ENCODE results near the gene AAK1.
A peak's percentile ranks its signal among the peaks of the same experiment; 100 is the strongest.
"Not testable (repeated sequence)": the region's sequence is repeated elsewhere in the genome, so short reads cannot be mapped to it uniquely, and the experiment has no call there.

AAK1 gene

DNA sequence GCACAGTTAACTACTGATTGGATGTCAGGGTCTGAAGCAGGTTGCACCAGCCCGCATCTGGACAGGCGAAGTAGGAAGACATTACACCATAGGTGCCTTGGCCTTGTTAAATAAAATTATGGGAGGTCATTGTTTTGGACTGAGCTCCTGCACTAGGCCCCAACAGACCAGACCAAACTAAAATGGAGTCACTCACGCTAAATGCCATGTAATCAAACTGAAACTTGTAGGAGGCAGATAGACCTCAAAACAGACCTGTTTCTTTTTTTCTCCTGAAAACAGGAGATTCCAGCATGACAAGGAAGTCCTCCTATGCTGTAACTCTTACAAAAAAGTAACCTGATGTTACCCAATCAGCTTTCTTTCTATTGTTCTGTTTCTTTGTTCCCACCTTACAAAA, 190.9 kb downstream of the AAK1 start:
- DNase-seq (ENCODE audit: low read depth, low spot score) = no peak

DNA sequence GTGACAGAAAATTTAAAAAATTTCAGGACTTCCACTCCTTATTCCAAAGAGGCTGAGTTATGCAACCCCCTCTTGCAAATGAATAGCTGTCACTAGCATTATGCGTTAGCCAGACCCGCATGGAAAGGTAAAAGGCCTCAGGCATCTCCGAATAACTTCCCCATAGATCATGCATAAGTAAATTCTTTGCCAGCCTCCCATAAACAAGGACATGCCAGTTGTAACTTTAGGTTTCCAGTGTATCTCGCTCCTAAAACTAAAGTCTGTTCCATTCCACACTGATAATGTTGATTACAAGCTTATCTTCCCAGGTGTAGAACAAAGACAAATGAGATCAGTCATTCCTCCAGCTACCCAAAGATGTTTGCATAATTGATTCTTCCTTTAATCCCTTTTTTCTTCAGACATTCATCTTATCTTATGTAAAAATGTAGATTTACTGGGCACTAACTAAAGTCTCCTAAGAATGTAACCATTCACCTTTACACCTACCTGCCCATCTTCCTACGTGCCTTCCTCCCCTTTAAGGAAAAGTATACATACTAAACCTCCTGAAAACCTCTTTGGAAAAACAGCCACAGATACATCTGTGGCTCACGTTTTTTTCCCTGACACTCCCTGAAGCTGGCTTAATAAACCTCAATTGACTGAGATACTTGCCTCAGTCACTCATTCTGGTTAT, 192.7 kb downstream of the AAK1 start:
- no peak for DNase-seq (ENCODE audit: low read depth, low spot score)

DNA sequence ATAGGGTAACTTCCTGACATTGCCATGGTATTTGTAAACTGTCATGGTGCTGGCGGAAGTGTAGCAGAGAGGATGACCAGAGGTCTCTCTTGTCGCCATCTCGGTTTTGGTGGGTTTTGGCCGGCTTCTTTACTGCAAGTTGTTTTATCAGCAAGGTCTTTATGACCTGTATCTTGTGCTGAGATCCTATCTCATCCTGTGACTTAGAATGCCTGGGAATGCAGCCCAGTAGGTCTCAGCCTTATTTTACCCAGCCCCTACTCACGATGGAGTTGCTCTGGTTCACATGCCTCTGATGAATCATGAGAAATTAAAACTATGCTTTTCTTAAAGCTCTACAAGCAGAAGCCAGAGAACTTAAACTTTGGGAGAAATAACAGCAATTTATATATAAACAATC, 193.6 kb downstream of the AAK1 start:
- DNase-seq (ENCODE audit: low read depth, low spot score) = no peak

DNA sequence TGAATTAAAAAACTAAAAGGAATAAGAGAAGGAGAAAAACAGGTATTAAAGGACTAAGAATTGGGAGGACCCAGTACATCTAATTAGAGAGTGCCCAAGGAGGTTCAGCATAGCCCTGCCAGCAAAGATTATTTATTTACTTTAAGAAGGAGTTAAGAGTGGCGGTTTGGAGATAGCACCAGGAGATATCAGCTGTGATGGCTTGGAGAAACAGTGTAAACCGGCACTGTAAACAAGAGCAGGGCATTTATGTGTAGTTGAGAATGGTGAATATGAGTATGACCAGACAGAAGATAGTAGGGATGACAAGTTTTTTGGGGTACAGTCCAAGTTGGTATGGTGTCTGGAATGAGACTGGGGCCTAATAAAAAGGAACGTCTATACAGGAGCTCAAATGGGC, 199.9 kb downstream of the AAK1 start:
- not testable (repeated sequence) for DNase-seq (ENCODE audit: low read depth, low spot score)

DNA sequence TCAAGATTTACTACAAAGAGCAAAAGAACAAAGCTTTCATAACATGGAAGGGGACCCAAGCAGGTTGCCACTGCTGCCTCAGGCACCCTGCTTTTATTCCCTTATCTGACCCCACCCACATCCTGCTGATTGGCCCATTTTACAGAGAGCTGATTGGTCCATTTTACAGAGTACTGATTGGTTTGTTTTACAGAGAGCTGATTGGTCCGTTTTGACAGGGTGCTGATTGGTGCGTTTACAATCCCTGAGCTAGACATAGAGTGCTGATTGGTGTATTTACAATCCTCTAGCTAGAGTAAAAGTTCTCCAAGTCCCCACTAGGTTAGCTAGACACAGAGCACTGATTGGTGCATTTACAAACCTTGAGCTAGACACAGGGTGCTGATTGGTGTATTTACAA, 204.0 kb downstream of the AAK1 start:
- not testable (repeated sequence) for DNase-seq (ENCODE audit: low read depth, low spot score)

DNA sequence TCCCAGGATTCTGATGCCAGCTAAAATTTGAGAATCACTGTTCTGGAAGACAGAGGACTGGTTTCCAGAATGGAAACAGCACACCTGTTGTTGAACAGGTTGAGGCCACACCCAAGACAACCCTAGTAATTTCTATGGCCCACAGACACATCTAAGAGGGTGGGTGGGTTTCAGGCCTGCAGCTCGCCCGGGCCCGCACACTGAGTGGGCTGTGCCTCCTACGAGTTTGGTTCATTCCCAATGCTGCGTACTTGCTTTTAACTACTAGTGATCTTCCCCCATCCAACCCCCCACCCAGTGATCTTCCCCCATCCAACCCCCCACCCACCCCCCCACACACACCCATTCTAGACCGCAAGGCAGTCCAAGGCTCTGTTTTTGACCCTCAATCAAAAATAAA, 205.0 kb downstream of the AAK1 start:
- no peak for DNase-seq (ENCODE audit: low read depth, low spot score)

DNA sequence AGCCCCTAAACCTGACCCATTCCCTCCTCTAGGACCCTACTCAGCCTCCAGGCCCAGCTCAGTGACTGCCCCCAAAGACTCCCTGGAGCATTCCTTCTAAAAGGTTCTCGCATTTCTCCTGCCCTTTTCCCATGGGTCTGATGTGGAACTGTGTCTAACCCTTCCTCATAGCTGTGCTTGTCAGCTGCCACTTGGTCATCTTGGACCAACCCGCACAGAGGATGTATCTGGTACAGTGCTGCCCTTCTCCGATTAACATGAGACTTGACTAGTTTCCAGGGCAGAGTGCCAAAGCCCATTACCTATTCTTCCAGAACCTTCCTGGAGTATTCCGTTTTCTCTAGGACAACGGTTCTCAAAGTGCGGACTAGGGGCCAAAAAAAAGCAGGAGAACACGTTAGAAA, 205.8 kb downstream of the AAK1 start:
- DNase-seq (ENCODE audit: low read depth, low spot score) = no peak

DNA sequence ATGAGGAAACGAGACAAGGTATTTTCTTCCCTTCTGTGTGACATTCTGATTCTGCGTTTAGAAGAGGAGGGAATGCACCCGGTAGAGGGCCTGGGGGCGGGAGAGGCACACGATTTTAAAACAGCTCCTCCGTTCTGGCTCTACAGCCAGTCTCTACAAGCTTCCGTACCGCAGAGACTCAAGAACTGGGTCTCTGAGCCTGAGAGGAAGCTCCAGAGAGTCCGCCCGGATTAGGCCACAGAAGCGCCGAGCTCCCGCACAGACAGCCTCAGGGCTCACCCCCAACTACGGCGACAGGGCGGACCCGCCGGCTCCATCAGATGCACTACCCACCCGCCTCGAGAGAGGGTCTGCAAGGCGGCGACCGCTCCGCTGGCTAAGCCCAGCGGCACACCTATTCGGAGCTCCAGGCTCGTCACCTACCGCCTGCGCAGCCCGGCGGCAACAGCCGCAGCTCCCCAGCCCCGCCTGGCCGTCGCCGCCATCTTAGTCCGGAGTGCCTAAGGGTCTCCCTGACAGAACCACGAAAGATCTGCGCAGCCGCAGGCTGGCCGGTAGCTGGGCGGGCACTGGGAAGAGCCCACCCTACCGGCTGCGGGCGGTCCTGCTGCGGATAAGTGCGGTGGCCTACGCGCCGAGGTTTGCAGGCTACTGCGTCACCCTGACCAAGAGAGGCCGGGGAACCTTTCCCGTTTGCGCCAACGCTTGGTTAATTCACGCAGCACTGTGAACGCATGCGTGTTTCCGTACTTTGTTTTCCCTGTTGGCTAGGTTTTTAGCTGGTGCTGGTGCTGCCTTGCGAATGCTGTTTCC, 206.4 kb downstream of the AAK1 start, which contains the start of gene NFU1:
Gene NFU1, minus strand, starts transcription at position 498 of the 813 bp plus-strand sequence. Its CDS starts 13 bp downstream, at position 485.
- peak; percentile 84 for DNase-seq (ENCODE audit: low read depth, low spot score)

DNA sequence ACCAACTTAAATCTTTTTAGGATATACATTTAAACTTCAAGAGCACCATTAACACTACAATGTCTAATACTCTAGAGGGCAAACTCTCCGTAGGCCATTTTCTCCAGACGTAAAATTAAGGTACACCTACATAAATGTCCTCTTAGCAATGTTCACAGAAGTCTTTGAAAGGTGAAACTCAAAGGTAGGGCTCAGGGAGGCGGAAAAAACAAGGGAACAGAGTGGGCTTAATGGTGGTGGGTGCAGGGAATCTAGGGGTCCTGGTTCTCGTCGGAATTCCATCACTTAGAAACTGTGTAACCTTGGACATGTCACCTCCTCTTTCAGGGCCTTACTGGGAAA, 207.0 kb downstream of the AAK1 start:
- DNase-seq (ENCODE audit: low read depth, low spot score) = no peak

DNA sequence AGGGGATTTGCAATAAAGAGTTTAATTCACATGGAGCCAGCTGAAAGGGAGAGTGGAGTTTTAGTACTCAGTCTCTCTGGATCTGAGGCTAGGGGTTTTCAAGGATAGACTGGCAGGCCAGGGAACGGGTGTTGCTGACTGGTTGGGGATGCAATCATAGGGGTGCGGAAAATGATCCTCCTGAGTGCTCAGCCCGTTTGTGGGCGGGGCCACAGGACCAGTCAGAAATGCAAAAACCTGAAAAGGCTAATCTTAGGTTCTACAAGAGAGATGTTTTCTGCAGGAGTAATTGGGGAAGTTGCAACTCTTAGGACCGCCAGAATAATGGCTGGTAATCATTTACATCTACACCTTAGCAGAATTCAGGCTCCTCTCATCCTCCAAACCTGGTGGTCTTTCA, 208.8 kb downstream of the AAK1 start:
- DNase-seq (ENCODE audit: low read depth, low spot score) = no peak

DNA sequence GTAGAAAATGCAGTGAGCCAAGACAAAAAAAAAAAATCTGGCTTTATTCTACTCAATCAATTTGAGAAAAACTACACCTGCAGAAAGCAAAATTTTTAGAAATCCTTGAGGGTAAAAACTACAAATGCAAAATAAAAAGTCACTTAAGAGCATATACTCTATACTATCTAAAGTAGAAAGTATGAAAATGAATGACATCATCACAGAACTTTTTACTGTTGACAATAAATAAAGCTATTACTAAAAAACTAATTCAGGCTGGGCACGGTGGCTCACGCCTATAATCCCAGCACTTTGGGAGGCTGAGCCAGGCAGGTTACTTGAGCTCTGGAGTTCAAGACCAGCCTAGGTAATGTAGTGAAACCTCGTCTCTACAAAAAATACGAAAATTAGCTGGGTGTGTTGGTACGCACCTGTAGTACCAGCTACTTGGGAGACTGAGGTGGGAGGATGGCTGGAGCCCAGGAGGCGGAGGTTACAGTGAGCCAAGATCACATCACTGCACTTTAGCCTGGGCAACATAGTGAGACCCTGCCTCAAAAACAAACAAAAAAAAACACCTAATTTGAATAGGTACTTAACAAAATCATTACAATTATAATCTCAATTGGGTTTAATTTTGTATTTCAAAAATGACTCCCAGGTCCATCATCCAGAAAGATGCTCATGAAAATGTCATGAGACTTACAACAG, 213.9 kb downstream of the AAK1 start:
- DNase-seq (ENCODE audit: low read depth, low spot score) = no peak

DNA sequence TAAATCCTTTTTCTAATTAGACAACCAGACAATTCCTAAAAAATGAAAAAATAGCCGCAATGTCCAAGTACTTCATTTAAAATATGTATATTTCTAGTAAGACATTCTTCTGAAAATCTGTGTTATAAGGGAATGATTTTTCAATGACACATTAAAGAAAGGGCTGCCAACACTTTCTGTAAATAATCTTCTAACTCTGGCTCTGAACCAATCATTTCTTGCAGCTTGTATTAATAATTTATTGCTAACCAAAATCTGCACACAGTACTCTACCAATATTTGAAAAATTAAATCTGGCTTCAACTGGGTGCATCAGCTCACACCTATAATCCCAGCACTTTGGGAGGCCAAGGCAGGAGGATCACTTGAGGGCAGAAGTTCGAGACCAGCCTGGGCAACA, 214.6 kb downstream of the AAK1 start:
- DNase-seq (ENCODE audit: low read depth, low spot score) = no peak

DNA sequence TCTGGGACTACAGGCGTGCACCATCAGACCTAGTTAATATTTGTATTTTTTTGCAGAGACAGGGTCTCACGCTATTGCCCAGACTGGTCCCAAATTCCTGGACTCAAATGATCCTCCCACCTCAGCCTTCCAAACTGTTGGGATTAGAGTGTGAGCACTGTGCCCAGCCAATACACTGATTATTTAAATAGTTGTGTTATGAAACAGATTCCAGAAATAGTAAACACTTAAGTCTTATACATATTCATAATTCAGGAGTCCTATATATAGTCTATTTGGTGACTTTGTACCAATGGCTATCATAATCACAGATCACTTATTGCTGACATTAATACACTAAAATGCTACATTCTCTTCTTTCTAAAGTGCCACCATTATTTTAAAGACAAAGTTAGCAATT, 219.1 kb downstream of the AAK1 start:
- no peak for DNase-seq (ENCODE audit: low read depth, low spot score)

DNA sequence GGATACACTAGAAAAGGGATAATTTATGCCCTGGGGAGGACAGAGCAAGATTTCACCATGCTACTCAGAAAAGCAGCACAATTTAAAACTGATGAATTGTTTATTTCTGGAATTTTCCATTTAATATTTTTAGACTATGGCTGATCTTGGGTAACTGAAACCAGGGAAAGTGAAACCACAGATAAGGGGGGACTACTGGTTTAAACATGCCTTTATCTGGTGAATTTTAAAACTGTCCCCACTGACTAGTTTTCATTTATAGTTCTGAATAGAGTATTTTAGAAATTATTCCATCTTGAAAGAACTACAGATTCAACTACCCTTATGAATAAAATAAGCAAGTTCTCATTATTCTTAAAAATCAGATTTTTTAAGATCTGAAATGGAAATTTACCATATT, 221.3 kb downstream of the AAK1 start:
- no peak for DNase-seq (ENCODE audit: low read depth, low spot score)

DNA sequence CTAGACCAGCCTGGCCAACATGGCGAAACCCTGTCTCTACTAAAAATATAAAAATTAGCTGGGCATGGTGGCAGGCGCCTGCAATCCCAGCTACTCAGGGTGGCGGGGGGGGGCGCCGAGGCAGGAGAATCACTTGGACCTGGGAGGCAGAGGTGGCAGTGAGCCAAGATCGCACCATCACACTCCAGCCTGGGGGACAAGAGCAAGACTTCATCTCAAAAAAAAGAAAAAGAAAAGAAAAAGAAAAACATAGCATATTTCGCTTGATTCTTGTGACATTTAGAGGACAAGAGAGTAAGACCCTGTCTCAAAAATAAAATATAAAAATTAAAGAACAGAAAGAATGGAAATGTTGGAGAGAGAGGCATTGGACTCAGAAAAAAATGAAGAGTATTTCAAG, 224.4 kb downstream of the AAK1 start:
- DNase-seq (ENCODE audit: low read depth, low spot score) = not testable (repeated sequence)

DNA sequence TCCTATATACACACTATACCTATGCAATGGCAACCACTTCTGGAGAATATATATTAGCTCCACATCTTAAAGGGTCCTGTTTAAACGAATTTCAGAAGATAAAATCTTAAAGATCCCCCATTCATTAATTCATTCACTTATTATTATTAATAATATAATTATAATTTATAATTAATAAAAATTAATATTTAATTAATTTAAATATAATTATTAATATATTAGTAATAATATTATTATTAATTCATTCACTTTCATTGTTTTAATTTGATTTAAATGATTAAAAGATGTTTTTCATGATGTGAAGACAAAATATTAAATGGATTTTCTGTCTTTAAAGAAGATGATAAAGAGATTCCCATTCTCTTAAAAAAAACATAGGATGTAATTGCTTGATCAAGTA, 227.4 kb downstream of the AAK1 start:
- no peak for DNase-seq (ENCODE audit: low read depth, low spot score)
